Epithelial cell of esophagus (primary cell): Measurements from ENCODE around the gene ERICH2.

ENCODE experiments used
- DNase-seq: peaks from one replicate; pipeline ENCODE4 v3.0.0; 2010; ENCODE audit warnings: low read depth
- H3K4me3 ChIP-seq: 2 replicates; pipeline ENCODE4 v1.5.1; 2011; ENCODE audit warnings: mild to moderate bottlenecking, low read length, control low read depth
- TF ChIP-seq, protein P1 (sequence below): IDR thresholded peaks from 2 replicates; pipeline ENCODE4 v1.5.1; 2011; ENCODE audit warnings: low read depth, mild to moderate bottlenecking, low read length, control low read depth, inconsistent platforms; ENCODE audit not compliant: insufficient read depth; ENCODE audit errors: missing control alignments

The ERICH2 gene

DNA sequence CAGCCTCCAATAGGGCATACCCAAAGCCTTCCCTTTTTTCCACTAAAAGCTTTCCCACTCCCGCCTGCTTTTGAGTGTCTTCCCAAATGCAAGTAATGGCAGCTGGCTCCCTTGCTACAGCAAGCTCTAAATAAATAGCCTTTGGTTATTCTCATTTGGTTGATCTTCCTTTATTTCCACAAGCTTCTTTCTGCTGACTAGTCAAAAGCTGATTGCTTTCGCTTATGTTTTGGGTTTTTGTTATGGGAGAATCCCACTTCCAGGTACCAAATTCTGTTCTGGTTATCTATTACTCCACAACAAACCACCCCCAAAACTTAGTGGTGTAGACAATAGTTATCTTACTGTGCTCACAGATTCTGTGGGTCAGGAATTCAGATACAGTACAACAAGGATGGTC, 32.8 kb upstream of the ERICH2 start:
- TF ChIP-seq, protein P1, sequence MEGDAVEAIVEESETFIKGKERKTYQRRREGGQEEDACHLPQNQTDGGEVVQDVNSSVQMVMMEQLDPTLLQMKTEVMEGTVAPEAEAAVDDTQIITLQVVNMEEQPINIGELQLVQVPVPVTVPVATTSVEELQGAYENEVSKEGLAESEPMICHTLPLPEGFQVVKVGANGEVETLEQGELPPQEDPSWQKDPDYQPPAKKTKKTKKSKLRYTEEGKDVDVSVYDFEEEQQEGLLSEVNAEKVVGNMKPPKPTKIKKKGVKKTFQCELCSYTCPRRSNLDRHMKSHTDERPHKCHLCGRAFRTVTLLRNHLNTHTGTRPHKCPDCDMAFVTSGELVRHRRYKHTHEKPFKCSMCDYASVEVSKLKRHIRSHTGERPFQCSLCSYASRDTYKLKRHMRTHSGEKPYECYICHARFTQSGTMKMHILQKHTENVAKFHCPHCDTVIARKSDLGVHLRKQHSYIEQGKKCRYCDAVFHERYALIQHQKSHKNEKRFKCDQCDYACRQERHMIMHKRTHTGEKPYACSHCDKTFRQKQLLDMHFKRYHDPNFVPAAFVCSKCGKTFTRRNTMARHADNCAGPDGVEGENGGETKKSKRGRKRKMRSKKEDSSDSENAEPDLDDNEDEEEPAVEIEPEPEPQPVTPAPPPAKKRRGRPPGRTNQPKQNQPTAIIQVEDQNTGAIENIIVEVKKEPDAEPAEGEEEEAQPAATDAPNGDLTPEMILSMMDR: no peak
- no peak for DNase-seq
- H3K4me3 ChIP-seq: no peak overlapping the region

DNA sequence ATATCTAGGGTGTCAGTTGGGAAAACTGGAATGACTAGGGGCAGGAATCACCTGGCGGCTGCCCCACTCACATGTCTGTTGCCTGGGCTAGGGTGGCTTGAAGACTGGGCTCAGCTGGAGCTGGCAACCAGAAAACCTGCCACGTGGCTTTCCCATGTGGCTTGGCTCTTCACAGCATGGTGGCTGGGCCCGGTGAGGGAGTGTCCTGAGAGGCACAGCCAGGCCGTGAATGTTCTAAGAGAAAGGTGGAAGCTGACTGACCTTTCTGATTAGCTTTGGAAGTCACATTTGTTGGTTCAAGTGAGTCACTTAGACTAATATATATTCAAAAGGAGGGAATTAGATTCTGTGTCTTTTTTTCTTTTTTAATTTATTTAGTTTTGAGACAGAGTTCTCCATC, 32.4 kb upstream of the ERICH2 start:
- no peak for DNase-seq

DNA sequence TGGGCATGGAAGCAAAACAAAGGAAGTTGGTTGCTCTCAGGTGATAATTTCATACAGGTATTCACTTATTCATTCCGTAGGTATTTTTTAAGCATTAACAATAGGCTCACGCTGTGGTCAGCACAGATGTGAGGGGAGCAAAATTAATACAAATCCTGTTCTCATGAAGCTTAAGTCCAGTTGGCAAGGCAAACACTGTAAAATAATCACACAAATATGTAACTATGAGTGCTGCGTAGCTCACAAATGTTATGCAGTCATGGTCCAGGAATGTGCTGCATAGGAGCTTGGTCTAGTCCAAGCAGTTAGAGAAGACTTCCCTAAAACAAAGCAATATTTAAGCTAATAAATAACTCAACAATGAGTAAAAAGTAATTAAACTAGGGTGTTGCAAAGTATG, 31.1 kb upstream of the ERICH2 start:
- TF ChIP-seq, protein P1: no peak
- peak; percentile 93 for DNase-seq
- no peak overlapping the region for H3K4me3 ChIP-seq

More for the DNA sequence above, 32.4 kb upstream of the ERICH2 start:
- no peak overlapping the region for H3K4me3 ChIP-seq
- TF ChIP-seq, protein P1: no peak

DNA sequence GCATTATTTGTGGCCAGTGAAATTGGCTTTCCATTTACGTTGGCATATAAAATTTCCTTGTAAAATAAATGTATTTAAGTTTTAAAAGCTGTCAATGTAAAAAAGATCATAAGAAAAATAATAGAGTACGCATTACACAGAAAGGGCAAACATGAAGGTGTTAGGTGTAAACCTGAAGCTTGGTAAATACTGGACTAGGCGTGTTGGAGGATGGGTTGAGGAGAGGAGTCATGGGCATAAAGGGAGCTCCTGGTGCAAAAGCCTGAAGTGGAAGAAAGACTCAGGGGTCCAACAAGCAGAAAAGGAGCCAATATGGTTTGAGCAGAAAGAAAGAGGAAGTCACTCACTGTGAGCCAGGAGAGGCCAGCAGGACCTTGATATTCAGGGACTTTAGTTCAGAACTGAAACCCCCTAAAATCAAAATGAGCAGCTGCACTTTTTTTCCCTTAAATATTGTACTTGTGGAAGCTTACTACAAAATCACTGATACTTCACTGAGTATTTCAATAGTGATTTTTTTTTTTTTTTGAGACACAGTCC, 30.6 kb upstream of the ERICH2 start:
- no peak overlapping the region for H3K4me3 ChIP-seq
- TF ChIP-seq, protein P1: no peak
- no peak for DNase-seq

DNA sequence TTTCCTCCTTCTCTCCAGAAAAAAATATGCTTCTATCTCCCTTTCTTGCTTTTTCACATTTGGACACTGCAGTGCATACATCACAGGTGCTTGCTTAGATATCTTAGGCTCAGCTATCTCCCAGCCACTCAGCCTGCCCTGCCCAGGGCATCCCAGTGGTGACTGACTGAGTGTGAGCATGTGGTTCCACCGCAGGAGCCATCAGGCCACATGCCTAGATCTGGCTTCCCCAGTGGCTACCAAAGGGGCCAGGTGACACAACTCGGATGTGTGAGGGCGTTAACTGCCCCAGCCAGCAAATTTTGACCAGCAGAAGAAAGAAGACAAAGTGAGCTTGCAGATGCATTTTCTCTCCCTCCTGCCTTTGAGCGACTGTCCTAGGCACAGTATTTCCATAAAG, 29.5 kb upstream of the ERICH2 start:
- no peak overlapping the region for H3K4me3 ChIP-seq
- no peak for DNase-seq
- TF ChIP-seq, protein P1: no peak

DNA sequence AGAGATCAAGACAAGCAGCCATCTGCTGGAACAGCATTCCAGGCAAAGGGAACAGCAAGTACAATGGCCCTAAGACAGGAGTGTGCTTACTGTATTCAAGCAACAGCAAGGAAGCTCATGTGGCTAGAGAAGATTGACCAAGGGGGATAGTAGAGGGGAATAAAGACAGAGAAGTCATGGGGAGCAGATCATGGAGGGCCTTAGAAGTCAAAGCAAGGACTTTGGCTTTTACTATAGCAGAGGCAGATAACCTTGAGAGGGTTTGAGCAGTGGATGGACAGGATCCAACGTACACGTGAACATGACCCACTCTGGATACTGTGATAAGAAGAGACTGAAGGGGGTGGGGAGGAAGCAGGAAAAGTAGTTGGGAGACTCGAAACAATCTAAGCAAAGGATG, 28.2 kb upstream of the ERICH2 start:
- DNase-seq: no peak
- no peak overlapping the region for H3K4me3 ChIP-seq
- TF ChIP-seq, protein P1: no peak

DNA sequence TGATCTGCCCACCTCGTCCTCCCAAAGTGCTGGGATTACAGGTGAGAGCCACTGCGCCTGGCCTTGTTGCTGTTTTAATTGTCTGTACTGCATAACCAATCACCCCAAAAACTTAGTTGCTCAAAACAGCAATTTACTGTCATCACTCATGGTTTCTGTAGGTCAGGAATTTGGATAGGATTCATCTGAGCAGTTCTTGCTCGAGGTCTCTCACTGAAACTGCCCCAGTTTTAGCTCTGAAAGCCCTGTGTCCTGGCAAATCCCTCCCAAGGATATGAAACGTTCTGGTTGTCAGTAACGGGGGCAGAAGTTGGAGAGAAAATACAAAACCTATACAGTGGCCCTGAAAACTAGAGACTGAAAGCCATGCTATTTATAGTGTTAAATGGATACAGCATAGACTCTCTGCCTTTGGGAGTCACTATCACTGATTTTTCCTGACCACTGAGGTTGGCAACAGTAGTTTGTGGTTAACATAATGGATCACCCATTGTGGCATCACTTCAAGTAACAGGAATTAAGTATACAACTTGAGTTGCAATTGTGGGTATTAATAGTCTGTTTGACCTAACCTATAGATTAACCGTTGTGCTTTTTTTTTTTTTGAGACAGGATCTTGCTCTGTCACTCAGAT, 27.2 kb upstream of the ERICH2 start:
- TF ChIP-seq, protein P1: no peak
- no peak overlapping the region for H3K4me3 ChIP-seq
- no peak for DNase-seq
